ENCODE measurements around the gene TSPAN18. TPM values are rescaled to one million over a fixed set of nuclear protein-coding genes. Genes with fewer than 3 reads are reported as not detected.

TSPAN18 gene
- total and polyA plus RNA-seq, 2 experiments from 2014 or later = 6.0 to 10.6 TPM

DNA sequence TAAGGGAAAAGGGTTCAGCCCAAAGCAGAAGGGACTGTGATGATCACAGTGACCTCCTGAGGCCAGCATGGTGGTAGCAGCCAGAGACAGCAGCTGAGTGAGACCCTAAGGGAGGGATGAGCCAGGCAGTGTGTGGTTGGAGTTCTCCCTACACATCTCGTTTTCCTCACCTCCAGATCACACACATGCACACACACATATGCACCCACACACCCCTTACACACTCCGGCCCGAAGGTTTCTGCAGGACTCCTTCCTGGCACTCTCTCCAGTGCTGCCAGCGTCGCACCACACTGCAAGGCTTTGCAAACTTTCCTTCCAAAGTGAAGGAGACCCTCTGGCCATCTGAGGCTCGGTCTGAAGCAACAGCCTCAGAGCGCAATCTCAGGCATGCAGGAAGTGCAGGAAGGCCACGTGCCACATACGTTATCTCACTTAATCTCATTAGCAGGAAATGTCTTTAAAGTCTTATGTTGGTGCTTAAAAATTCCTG, 250.8 kb downstream of the TSPAN18 start:
- Histone ChIP-seq H4K20me1 (replicated peaks; ENCODE audit: insufficient read depth) (no peaks in the 10 kb centered on the region), H3K4me1 (ENCODE audit: insufficient read depth) (peaks cover 16% of the 10 kb centered on the region; the same call in 1 of the 2 replicates), H3K36me3 (ENCODE audit: insufficient read depth) (no peaks in the 10 kb centered on the region), H3K79me2 (replicated peaks; ENCODE audit: insufficient read depth) (no peaks in the 10 kb centered on the region), H3K9me2 (ENCODE audit: insufficient read depth) (no peaks in the 10 kb centered on the region), H3K4me3 (no peak overlapping the region), H3F3A (replicated peaks; ENCODE audit: low read depth) (0 out of 2 replicates have a peak, but pooled peaks cover 6% of the 10 kb centered on the region), H3K27ac (ENCODE audit: low read depth) (no peak overlapping the region; the same call in 1 of the 2 replicates), H3K27me3 (ENCODE audit: insufficient read depth) (no peaks in the 10 kb centered on the region), H3K4me2 (0 out of 2 replicates have a peak overlapping the region, but pooled peaks have one; percentile 15), H2AFZ (peak overlapping the region; percentile 86)
- Mint-ChIP-seq H3K36me3 (ENCODE audit: low read depth) (no peaks in the 10 kb centered on the region), H3K9me3 (no peaks in the 10 kb centered on the region), H3K27ac (peak overlapping the region; percentile 25; the same call in 1 of the 2 replicates), H3K4me3 (no peak overlapping the region), H3K27me3 (ENCODE audit: insufficient read depth, low read depth, poor library complexity) (peaks cover 9% of the 10 kb centered on the region), H3K4me1 (peaks cover 30% of the 10 kb centered on the region)
- peak; percentile 53 for DNase-seq (ENCODE audit: low spot score)
- ATAC-seq = peak; percentile 79
- TF ChIP-seq EZH2phosphoT487 (IDR thresholded peaks at IDR 0.05; ENCODE audit: unreplicated experiment) = no peak
- TF ChIP-seq, protein P1, sequence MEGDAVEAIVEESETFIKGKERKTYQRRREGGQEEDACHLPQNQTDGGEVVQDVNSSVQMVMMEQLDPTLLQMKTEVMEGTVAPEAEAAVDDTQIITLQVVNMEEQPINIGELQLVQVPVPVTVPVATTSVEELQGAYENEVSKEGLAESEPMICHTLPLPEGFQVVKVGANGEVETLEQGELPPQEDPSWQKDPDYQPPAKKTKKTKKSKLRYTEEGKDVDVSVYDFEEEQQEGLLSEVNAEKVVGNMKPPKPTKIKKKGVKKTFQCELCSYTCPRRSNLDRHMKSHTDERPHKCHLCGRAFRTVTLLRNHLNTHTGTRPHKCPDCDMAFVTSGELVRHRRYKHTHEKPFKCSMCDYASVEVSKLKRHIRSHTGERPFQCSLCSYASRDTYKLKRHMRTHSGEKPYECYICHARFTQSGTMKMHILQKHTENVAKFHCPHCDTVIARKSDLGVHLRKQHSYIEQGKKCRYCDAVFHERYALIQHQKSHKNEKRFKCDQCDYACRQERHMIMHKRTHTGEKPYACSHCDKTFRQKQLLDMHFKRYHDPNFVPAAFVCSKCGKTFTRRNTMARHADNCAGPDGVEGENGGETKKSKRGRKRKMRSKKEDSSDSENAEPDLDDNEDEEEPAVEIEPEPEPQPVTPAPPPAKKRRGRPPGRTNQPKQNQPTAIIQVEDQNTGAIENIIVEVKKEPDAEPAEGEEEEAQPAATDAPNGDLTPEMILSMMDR (conservative IDR thresholded peaks at IDR 0.05; ENCODE audit: low read depth in 2 of 2) = peak; percentile 52 to 75
- TF ChIP-seq, protein P2, sequence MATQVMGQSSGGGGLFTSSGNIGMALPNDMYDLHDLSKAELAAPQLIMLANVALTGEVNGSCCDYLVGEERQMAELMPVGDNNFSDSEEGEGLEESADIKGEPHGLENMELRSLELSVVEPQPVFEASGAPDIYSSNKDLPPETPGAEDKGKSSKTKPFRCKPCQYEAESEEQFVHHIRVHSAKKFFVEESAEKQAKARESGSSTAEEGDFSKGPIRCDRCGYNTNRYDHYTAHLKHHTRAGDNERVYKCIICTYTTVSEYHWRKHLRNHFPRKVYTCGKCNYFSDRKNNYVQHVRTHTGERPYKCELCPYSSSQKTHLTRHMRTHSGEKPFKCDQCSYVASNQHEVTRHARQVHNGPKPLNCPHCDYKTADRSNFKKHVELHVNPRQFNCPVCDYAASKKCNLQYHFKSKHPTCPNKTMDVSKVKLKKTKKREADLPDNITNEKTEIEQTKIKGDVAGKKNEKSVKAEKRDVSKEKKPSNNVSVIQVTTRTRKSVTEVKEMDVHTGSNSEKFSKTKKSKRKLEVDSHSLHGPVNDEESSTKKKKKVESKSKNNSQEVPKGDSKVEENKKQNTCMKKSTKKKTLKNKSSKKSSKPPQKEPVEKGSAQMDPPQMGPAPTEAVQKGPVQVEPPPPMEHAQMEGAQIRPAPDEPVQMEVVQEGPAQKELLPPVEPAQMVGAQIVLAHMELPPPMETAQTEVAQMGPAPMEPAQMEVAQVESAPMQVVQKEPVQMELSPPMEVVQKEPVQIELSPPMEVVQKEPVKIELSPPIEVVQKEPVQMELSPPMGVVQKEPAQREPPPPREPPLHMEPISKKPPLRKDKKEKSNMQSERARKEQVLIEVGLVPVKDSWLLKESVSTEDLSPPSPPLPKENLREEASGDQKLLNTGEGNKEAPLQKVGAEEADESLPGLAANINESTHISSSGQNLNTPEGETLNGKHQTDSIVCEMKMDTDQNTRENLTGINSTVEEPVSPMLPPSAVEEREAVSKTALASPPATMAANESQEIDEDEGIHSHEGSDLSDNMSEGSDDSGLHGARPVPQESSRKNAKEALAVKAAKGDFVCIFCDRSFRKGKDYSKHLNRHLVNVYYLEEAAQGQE (IDR thresholded peaks at IDR 0.05; ENCODE audit: unreplicated experiment) = no peak

DNA sequence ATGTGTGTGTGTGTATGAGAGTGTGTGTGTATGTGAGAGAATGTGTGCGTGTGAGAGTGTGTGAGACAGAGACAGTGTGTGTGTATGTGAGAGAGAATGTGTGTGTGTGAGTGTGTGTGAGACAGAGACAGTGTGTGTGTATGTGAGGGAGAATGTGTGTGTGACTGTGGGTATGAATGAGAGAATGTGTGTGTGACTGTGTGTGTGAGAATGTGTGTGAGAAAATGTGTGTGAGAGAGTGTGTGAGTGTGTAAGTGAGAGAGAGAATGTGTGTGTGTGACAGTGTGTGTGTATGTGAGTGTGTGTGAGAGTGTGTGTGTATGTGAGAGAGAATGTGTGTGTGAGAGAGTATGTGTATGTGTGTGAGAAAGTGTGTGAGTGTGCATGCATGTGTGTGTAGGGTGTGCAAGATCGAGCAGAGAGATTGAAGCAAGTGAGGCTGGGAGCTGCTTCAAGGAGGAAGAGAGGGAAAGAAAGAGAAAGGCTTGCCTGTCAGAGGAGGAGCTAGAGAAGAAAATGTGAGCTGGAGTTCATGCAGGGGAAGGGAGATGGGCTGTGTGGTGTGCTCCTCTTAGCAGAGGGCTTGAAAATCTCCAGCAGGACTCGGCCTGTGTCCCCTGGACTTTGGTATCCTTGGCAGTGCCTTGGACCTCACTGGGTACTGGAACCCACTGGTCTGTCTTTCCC, 251.7 kb downstream of the TSPAN18 start:
- Histone ChIP-seq H3K27ac (ENCODE audit: low read depth) (no peak overlapping the region), H2AFZ (peak overlapping the region; percentile 97; the same call in 1 of the 2 replicates), H3K4me2 (no peak overlapping the region), H3K27me3 (ENCODE audit: insufficient read depth) (no peaks in the 10 kb centered on the region), H3K36me3 (ENCODE audit: insufficient read depth) (no peaks in the 10 kb centered on the region), H3K4me1 (ENCODE audit: insufficient read depth) (peaks cover 16% of the 10 kb centered on the region; the same call in 1 of the 2 replicates), H4K20me1 (replicated peaks; ENCODE audit: insufficient read depth) (no peaks in the 10 kb centered on the region), H3K9me2 (ENCODE audit: insufficient read depth) (no peaks in the 10 kb centered on the region), H3K4me3 (no peak overlapping the region), H3F3A (replicated peaks; ENCODE audit: low read depth) (0 out of 2 replicates have a peak, but pooled peaks cover 6% of the 10 kb centered on the region), H3K79me2 (replicated peaks; ENCODE audit: insufficient read depth) (no peaks in the 10 kb centered on the region)
- TF ChIP-seq EZH2 (IDR thresholded peaks at IDR 0.05; ENCODE audit: low read depth, unreplicated experiment) = no peak
- peaks cover 10% of the 10 kb centered on the region for H3K27me3 Mint-ChIP-seq (ENCODE audit: insufficient read depth, low read depth, poor library complexity)
- H3K36me3 Mint-ChIP-seq (ENCODE audit: low read depth) = no peaks in the 10 kb centered on the region
- H3K9me3 Mint-ChIP-seq = no peaks in the 10 kb centered on the region
- ATAC-seq (no peak), DNase-seq (ENCODE audit: low spot score) (no peak)
- H3K4me1 Mint-ChIP-seq = peaks cover 30% of the 10 kb centered on the region
- H3K4me3 Mint-ChIP-seq = no peak overlapping the region
- H3K27ac Mint-ChIP-seq = no peak overlapping the region

All from GM23338 (cell line).